CD4-positive, alpha-beta T cell treated with Interleukin-17A for 4 hours (primary cell): Measurements from ENCODE around the gene RALGPS1.

Experiments
- DNase-seq: peaks from one replicate; pipeline ENCODE4 v3.0.0-alpha.2; 2020; ENCODE audit warnings: mixed read lengths

Gene RALGPS1

DNA sequence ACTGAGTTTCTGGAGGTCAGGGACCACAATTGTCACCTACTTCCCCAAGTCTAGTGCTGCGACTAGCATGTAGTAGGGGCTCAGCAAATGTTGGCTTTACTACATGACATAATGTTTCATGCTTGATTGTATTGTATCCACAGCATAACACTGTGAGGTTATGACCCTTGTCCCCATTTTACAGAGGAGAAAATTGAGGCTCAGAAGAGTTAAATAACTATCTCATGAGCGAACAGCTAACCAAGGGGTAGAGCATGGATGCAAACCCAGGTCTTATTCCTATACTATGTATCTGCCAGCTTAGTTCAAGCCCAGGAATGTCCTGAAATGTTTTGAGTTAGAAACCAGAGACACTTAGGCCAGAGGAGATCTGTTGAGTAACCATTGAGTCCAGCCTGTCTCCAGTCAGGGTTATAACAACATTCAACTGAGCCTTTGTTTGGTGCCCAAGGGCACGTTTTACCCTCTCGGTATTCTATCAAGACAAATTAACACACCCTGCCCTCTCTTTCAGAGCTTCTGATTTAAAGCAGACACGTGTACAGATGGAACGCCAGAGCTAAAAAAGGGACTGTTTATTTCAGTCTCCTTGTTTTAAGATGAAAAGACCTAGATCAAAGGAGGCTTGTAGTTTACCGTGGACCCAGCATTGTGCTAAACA is 191.4 kb downstream of the RALGPS1 start:
- no peak for DNase-seq

- DNase-seq: no peak
These were observed 191.9 kb downstream of the RALGPS1 start for GRCh38 chr9:127106466-127106855.

DNA sequence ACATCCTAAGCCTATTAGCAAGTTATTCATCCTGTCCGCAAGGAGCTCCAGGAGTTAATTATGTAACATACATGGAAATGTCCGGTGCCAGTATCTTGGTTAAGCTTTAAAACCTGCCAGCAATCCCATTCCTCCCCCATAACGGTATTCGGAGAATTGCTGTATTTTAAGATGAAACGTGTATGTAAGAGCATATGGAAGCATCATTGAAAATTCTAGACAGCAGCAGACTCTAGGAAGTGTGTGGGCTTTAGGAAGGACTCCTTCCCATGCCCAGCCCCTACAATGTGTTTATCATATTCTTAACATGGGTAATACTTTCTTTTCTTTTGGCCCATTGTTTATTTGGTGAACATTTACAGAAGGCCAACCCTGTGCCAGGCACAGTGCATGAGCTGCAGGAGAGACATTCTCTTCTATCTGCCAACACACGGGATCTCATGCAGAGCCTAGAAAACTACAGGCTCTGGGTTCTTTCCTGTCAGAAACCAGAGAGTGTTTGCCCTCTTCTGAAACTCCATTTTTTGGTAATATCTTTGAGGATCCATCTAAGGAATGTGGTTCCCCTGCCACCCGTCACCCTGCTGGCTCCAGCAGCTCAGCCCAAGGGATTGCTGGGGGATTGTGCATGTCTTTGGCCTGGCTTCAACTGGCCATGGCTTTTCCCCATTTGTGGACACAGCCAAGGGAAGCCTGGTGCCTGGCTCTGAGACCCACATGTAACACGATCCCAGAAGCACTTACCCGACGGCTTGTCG is 192.8 kb downstream of the RALGPS1 start:
- DNase-seq: no peak

- no peak for DNase-seq
These were observed 193.6 kb downstream of the RALGPS1 start for GRCh38 chr9:127107929-127108876.

DNA sequence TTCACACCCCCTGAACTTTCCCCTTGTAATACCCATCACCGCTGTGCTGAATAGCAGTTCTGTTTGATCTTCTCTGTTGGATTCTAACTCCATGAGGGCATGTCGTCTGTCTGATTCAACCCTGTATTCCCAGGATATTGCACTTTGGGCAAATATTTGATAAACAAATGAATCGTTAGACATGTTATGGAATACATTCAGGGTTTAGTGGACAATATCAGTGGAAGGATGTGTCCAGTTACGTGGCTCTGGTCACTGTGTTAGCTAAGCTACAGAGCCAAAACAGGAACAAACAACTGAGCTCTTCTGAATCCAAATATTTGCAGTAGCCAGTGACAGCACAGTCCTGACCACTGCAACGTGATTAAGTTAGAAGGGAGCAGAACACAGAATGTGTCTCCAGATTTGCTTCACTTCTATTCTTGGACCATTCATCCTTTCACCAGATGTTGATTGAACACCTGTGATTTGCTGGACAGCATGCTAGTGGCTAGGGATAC is 194.7 kb downstream of the RALGPS1 start:
- no peak for DNase-seq

DNA sequence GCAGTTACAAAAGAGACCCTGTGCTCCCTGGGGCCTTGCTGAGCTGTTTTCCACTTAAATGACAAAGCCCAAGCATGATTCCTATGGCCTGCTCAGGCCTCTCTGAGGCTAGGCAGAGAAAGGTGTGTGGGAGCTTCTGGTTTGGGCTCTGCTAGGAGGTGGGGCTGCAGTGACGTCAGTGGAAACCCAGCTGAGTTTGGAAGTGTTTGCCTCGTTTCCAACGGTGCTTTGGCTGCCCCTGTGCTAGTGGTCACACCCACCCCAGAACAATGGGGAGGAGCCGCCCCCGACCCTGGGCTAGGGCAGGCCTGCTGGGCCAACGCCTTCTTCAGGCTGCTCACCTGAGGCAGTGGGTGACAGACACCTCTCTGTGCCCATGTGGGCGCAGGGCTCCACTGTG is 197.5 kb downstream of the RALGPS1 start:
- no peak for DNase-seq

- no peak for DNase-seq
These were observed 198.2 kb downstream of the RALGPS1 start for GRCh38 chr9:127112735-127113161.

- no peak for DNase-seq
These were observed 198.8 kb downstream of the RALGPS1 start for GRCh38 chr9:127113191-127113972.

- no peak for DNase-seq
These were observed 200.0 kb downstream of the RALGPS1 start for GRCh38 chr9:127114606-127115005.

GRCh38 chr9:127116088-127116726 is 201.6 kb downstream of the RALGPS1 start:
- no peak for DNase-seq

- no peak for DNase-seq
These were observed 202.4 kb downstream of the RALGPS1 start for GRCh38 chr9:127116957-127117356.

DNA sequence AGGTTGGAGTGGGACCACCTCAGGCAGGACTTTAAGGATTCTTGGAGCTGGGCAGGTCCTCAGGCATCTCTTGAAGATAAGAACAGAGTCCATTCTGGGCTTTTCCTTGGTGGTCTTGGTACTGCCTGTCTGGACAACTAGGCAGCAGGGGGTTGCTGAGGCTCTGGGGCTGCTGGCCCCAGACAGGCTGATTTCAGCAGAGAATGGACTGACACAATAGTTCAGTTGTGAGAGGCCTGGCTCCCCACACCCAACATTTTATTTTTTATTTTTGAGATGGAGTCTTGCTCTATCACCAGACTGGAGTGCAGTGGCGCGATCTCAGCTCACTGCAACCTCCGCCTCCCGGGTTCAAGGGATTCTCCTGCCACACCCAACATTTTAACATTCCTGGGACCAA is 203.2 kb downstream of the RALGPS1 start:
- DNase-seq: no peak

DNA sequence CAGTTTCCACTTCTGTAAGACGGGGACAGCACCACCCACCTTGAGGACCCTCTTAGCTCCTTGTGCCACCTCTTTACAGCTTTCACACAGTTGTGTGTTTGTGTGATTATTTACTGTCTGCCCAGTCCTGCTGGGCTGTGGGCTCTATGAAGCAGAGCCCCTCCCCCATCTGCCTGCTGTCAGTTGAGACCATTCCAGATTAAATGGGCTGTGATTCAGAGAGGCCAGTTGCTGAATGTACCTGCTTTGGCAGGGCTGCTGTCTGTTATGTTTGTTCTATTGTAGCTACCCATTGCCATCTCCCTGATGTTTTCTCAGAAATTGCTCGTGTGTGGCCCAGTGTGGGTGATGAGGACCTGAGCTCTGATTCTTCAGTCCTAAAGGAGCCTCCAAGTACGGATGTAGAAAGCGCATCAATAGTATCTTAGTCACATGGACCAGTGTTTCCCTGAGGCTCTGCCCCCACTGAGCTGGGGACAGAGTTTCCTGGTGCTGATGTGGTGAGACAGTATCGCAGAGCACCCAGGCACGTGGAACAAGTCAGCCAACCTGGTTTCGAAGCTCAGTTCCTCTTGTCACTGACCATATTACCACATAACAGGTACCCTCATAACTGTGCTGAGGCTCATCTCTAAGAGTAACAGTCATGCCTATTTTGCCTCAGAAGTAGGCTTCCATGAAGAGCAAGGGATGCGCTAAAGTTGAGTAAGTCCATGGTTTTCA is 204.2 kb downstream of the RALGPS1 start:
- no peak for DNase-seq

- DNase-seq: no peak
These were observed 204.7 kb downstream of the RALGPS1 start for GRCh38 chr9:127119320-127119709.

- no peak for DNase-seq
These were observed 207.1 kb downstream of the RALGPS1 start for GRCh38 chr9:127121628-127122175.

DNA sequence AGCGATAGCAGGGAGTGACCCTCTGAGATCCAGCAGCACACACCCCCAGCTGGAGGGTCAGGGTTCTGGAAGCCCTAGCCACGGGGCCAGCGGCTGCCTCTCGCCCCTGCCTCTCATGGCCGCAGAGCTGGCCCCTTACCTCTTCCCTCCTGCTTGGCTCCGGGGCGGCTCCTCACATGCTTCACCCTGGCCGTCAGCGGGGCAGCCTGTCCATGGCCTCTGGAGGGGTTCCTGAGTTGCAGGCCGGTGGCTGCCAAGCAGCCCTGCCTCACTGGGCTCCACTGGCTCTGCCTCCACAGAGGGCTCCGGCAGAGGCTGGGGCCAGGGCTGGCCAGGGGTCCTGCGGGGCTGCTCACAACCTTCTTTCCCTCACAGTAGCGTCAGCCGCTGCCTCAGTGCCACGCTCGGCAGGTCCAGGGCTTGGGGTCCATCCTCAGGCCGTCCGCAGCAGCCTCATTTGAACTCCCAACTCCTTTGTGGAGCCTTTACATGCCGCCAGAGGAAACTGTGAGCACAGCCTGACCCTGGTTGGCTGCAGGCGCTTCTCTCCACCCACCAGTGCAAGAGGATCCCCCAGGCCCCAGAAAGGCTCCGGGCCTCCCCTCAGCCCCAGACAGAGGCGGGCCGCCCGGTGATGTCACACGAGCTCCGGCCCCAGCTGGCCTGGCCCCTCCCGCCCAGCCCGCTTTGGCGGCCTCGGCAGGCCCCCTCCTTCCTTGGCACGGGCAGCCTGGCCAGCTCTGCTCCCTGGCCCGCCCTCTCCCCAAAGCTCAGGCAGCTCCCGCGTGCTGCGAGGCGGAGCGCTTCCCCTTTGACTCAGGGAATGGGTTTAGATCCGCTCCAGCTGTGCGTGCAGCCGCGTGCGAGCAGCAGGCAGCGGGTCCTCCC is 207.8 kb downstream of the RALGPS1 start, which contains the start of gene ANGPTL2:
Gene ANGPTL2, minus strand, starts transcription at position 460 of the 888 bp plus-strand sequence. CDS start 13,904 bp downstream, outside the sequence.
- peak; percentile 9 for DNase-seq

- DNase-seq: no peak
These were observed 208.7 kb downstream of the RALGPS1 start for GRCh38 chr9:127123064-127123890.

DNA sequence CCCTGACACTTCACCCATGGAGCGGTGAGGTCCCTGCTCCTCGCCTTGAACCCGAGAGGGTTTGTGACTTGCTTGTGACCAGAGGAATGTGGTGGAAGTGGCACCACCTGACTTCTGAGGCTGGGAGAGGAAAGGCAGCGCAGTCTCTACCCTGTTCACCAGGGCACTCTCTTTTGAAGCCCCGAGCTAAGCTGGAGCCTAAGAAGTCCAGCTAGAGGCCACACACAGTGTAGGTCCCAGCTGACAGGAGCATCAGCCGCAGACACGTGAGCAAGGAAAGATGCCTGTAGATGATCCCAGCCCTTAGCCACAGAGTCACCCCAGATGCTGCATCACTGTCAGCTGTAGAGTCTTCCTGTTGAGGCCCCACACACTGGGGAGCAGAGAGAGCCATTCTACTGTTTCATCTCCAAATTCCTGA is 209.5 kb downstream of the RALGPS1 start:
- DNase-seq: no peak

GRCh38 chr9:127124792-127125191 is 210.2 kb downstream of the RALGPS1 start:
- DNase-seq: no peak
